Stimulated activated CD8-positive, alpha-beta memory T cell treated with anti-CD3 and anti-CD28 coated beads, Interleukin-12 subunit alpha, Interleukin-12 subunit beta, amount 100 ng/mL, for 1 hour (primary cell): Measurements from ENCODE around the gene SMIM41.

Experiments
- DNase-seq: peaks from one replicate; pipeline ENCODE4 v3.0.0-alpha.2; 2020; ENCODE audit warnings: low read depth

The SMIM41 gene

DNA sequence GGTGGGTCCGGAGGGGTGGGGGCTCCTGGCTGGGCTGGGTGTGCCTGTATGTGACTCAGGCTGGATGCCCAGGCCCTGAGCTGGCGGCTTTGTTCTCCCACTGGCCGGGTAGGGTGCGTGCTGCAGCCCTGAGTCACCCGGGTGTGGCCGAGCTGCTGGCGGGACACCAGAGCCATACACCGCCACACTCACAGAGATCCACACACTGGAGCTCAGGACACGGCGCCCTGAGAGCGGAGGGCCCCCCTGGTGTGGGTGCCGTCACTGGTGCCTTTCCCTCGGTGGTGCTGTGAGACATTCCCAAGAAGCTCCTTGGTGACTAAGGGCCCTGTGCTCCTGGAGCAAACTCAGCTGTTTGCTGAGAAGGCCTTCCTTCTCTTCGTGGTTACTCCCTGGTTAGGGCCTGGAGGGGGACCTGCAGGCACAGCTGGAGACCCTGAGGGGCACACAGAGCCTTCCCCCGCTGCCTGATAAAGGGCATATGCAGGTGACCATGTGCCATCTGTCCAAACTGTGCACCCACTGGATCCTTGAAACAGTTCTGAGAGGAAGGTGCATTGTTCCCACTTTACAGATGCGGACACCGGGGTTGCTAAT is 68.0 kb downstream of the SMIM41 start:
- no peak for DNase-seq

DNA sequence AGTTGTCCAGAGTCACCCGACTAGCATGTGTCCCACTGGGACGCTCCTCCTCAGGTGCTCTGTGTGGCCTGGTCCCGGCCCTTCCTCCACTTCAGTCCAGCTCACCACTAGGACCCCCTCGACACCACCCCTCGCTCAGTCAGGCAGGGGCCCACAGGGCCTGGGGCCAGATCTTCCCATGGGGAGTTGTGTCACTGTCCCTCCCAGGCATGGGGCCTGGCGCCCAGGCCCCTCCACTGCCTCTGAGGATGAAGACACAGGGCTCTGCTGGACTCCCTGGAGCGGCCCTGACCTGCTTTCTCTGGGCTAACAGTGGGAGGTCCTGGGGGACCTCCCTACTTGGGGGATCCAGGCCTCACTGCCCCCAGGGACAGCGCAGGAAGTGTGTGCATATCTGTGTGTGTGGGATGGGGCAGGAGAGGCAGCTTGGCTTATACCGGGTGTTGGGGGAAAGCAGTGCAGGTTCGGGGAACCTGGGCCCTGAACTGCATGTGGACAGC is 68.5 kb downstream of the SMIM41 start:
- no peak for DNase-seq

DNA sequence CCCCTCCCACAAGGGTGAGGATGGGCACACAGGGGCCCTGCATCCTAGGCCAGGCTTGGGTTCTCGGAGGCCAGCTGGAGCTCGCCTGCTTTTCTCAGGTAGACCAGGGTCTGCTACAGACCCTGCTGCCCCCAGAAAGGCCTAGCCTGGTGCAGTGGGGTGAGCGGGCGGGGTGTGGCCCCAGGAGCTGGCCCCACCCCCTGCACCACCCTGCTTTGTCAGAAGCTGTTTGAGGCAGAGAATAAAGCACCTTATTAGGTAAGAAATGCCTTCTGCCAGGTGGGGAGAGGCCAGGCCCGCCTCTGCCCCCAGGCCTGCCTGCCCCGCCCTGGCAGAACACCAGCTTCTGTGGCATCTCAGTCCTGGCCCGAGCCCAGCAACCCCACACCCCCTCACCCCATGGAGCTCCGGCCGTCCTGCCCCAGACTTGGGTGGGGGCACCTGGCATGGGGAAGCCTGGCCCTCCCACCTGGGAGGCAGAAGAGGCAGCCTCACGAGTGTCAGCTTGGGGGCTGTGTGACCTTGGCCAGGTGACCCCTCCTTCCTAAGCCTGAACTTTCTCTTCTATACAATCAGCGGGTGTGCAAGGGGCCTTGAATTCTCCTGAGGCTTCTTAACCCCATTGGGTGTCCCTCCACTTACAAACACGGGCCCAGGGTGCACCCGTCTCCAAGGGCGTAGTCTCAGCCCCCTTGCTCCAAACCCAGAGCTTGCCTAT is 69.1 kb downstream of the SMIM41 start:
- no peak for DNase-seq

DNA sequence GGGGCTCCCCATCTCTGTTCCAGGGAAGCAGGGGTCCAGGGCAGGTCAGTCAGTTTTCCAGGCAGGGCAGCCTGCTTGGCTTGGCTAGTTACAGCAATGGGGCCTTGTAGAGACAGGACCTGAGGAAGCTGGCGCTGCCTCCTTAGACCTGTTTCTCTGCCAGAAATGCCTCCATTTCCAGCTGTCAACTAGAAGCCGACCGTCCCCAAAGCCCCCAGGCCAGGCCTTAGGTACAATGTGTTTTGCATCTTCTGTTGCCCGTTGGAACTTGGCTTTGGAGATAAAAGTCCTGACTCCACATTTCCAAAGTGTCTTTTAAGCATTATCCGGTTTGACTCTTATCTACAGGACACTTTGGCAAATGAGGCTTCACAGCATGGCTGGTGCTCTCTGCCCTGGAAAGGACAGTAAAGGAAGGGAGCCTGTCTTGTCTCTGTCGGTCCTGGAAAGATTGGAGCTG is 69.7 kb downstream of the SMIM41 start:
- DNase-seq = no peak

DNA sequence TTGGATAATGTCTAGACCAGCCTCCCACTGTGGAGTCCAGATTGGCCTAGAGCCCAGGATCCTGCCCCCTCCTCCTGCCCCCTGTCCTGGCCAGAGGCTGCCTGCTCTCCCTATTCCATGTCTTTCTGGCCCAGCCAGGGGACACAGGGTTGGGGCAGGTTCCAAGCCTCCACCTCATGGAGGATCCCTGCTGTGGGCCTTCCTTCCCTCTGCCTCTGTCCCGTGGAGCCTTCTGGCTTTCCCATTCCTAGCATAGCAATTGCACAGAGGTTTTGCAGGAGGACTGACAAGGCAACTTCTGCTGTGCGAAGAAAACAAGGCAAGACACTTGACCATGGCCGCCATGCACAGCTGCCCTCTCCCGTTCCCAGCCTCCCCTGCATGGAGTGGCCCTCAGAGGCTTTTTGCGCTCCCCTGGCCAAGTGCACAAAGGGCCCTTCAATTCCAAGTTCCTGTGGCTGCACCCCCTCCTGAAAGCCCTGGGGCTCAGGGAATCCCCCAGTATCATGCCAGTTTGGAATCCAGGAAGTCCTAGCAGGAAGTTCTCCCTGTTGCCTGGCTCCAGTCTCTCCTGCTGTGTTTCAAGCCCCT is 70.2 kb downstream of the SMIM41 start:
- no peak for DNase-seq

DNA sequence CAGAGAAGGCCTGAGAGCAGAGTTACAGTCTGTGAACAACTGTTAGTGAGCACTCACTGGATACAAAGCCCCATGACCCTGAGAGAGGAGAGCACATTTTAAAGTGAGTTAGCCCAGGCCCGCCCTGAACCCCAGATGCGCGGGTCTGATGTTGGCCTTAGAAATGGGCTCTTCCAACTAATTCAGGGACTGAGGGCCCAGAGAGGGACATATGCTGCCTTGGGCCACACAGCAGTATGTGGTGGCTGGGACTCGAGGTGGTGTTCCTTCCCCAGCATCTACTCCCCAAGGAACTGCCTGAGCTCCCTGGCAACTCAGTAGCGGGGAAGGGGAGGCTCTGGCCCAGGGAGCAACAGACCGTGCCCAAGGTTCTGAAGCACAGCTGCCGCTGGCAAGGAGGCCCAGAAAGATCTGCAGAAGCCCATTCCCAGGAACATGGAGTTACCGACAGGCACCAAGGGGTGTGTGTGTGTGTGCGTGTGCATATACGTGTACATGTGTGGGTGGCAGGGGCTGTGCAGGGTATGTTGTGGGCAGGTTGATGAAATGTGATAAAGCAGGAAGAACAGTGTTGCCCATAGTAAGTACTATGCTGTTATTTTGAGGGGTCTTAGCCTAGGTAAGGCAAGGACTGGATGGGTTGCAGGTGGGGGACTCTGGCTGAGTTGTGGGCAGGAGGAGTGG is 71.8 kb downstream of the SMIM41 start:
- no peak for DNase-seq

DNA sequence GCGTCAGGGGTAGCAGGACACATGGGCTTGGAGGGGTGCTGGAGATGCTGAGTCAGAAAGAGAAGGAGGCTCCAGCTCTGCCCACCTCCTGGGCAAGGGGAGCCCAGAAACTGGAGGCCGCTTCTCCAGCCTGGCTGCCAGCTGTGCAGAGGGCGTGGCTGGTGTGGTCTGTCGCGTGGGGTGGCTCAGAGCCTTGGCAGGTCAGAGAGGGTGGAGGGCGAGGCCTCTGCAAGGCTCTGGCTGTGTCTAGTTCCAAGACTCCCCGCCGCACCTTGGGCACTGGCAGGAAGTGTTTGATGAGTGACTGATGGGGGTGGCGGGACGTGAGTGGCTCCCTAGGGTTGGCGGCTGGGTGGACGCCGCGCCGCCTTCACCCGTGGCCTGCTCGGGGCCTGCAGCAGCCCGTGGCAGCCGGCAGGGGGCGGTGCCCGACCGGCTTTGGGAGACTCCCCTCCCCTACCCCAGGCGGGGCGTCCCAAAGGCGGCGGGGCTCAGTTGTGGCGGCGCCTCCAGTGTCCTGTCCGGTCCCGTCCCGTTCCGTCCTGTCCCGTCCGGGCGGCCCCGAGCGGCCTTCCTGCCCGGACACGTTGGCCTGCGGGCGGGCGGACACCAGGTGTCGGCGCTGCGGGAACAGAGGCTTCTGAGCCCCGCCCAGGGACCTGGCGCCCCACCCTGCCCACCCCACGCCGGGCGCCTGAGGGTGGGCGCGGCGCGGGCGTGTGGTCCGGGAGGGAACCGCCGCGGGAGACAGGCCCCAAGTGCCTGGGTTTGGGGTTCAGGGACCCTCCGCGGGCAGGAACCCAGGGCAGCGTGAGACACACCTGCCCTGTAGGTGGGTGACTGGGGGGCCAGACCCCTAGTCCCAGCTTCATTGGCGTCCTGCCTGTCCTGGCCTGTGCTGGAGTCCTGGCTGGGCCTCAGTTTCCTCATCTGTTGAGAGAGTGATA is 72.6 kb downstream of the SMIM41 start:
- DNase-seq = peak; percentile 37

DNA sequence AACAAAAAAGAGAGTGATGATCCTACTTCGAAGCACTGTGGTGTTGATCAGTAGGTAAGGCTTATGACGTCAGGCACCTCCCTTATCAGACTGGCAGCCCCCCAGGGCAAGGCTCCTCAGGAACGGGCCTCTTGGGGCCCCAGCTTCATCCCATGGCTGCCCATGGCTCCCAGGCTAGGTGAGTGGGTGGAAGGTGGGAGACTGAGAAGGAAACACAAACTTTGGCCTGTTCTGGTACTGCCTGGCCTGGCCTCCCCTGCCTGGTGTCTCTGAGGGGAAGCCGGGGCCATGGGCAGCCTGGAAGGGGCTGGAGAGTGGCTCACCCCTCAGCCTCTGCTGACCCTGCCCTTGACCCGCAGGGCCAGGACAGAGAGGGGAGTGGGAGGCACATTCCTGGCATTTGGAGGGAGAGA is 73.4 kb downstream of the SMIM41 start:
- no peak for DNase-seq

DNA sequence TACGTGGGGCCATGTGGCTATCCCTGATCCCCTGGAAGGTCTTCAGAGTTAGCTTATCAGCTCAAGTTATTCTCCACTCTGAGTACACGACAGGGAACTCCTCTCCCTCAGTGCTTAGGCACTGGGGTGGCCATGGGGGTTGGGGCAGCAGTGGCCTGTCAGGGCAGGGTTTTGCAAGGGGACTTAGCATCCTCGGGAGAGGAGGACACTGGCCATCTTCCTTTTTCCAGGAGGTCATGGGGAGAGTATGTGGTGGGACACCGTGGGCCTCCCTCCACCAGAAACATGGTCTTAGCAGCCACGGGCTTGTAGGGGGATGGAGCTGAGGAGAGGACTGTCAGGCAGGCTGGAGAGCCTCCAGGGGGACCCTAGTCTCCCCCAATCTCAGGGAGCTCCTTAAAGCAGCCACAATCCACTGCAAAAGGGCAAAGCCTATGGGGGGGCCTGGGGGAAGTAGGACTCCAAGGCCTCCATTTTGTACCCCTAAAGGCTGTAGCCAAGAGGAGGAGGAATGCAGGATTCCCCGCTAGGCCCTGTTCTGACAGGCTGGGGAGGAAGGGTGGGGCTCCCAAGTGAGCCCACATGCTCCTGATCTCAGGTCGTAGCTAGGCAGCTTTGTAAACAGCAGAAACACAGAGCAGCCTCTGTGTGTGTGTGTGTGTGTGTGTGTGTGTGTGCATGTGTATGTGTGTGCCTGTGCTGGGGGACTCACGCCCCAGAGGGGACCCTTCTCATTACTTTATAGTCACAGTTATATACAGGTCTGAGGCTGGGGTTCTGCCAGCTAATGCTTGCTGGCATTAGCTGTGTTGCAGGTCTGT is 75.8 kb downstream of the SMIM41 start:
- no peak for DNase-seq

DNA sequence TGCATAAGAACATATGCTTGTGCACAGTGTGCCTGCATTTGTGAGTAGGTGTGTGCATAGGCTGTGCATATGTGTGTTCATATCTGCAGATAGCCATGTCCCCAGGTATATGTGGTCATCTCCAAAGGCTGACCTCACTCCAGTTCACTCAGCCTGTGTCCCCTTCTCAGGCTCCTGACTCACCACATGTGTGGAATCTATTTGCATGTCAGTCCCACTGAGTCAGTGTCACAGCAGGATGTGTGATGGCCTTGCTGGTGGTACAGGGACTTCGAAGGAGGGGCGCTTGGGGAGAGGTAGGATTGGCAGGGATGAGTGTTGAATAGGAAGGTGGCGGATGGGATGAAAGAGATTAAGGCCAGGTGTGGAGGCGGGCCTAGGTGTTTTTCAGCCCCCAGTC is 76.8 kb downstream of the SMIM41 start:
- DNase-seq = no peak

DNA sequence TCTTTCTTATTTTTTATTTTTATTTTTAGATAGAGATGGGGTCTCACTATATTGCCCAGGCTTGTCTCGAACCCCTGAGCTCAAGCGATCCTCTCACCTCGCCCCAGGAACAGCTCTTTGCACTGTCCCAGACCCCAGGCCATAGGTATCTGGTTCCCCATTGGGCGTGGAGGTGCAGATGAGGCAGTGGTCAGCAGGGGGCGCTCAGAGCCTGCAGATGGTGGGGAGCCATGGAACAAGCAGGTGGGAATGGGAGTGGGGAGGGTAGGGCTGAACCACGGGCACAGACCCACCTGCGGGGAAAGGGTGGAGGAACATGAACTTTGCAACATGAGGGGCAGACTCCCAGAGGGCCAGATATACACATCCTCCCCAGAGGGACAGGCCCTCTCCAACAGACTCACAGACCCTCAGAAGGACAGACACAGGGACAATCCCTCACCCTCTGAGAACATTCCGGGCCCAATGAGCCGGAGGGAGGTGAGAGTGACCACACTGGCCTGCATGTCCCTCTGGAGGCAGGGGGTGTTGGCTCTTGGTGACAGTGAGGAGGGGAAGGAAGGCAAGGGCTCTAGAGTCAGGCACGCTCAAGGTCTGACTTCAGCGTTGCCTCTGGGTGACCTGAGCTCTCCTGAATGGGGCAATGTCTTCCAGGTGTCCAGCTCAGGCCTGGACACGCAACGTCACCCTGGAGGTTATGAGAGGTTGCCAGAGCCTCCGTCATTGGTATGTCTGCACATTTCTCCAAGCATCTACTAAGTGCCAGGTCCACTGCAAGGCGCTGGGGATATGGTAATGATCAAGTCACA is 77.5 kb downstream of the SMIM41 start:
- peak; percentile 51 for DNase-seq

DNA sequence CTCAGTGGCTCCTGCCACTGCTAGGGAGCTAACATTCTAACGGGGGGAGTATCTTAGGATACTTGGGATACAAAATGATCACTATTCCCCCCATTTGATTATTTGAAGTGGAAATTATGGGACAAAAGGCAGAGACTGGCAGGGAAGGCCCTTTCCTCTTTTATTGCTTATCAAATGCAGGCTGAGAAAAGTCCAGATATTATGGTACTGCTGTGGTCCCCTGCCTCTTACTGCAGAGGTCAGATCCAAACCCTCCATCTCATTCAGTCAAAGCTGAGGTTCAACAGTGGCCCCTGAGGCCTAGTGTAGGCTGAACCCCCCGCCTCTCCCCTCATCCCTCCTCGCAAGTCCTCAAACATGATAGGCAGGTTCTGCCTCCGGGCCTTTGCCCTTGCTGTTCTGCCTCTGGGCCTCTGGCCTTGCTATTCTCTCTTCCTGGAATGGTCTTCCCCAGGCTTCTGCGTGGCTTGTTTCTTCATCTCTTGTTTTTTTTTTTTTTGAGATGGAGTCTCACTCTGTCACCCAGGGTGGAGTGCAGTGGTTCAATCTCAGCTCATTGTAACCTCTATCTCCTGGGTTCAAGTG is 78.2 kb downstream of the SMIM41 start:
- DNase-seq = no peak
